HepG2 (cell line): ENCODE results near the gene ZNF669. TPM values are rescaled to one million over a fixed set of nuclear protein-coding genes. Genes with fewer than 3 reads are reported as not detected.
A peak's percentile ranks its signal among the peaks of the same experiment; 100 is the strongest.

Source experiments
- CBX5 ChIP-seq: sonication (generic); formaldehyde crosslinking; IDR thresholded peaks from 2 replicates; pipeline ENCODE4 v1.4.0; 2020; ENCODE audit warnings: missing genetic modification reagents, borderline replicate concordance
- CEBPG ChIP-seq: IDR thresholded peaks from 2 replicates; pipeline ENCODE4 v1.6.1; 2016
- GABPB1 ChIP-seq: IDR thresholded peaks from 2 replicates; pipeline ENCODE4 v1.6.1; 2016; ENCODE audit warnings: mild to moderate bottlenecking, missing genetic modification reagents, moderate library complexity, missing compliant biosample characterization
- KDM4B ChIP-seq: sonication (generic); formaldehyde crosslinking; IDR thresholded peaks from 2 replicates; pipeline ENCODE4 v1.4.0; 2020; ENCODE audit warnings: missing genetic modification reagents
- KLF15 ChIP-seq: sonication (generic); formaldehyde crosslinking; IDR thresholded peaks from 2 replicates; pipeline ENCODE4 v1.8.1; 2023; ENCODE audit warnings: borderline replicate concordance, mild to moderate bottlenecking, inconsistent platforms, missing genetic modification reagents, mixed read lengths
- MED1 ChIP-seq: sonication (generic); formaldehyde crosslinking; IDR thresholded peaks from 2 replicates; pipeline ENCODE4 v1.4.0; 2020; ENCODE audit warnings: missing genetic modification reagents
- MIER3 ChIP-seq: IDR thresholded peaks from 2 replicates; pipeline ENCODE4 v1.6.1; 2016; ENCODE audit warnings: missing compliant biosample characterization, borderline replicate concordance
- ONECUT2 ChIP-seq: sonication (generic); formaldehyde crosslinking; IDR thresholded peaks from 2 replicates; pipeline ENCODE4 v1.4.0; 2020; ENCODE audit warnings: missing genetic modification reagents
- RARA ChIP-seq: IDR thresholded peaks from 2 replicates; pipeline ENCODE4 v1.6.1; 2016; ENCODE audit warnings: missing genetic modification reagents, missing compliant biosample characterization
- RNF2 ChIP-seq: fragments of 450-650 bp; conservative IDR thresholded peaks from 2 replicates; pipeline ENCODE4 v1.6.1; 2016; ENCODE audit warnings: low read depth
- SOX13 ChIP-seq, 3 experiments: fragments of 450-650 bp in 1 of 3; sonication (generic) in 1 of 3; formaldehyde crosslinking in 1 of 3; IDR thresholded peaks in 2 of 3; conservative IDR thresholded peaks in 1 of 3; 2 replicates each; pipeline versions ENCODE4 v1.5.0 to v1.6.1; 2016 to 2020; ENCODE audit warnings: antibody characterized with exemption in 1 of 3, mild to moderate bottlenecking in 1 of 3, missing compliant biosample characterization in 1 of 3, missing genetic modification reagents in 1 of 3, moderate library complexity in 1 of 3
- STAG1 ChIP-seq: sonication (generic); formaldehyde crosslinking; IDR thresholded peaks from 2 replicates; pipeline ENCODE4 v1.4.0; 2020; ENCODE audit warnings: missing genetic modification reagents
- TCF7L2 ChIP-seq: IDR thresholded peaks from 2 replicates; pipeline ENCODE4 v1.6.1; 2011; ENCODE audit warnings: mild to moderate bottlenecking, low read depth, low read length, moderate library complexity
- XRCC5 ChIP-seq: fragments of 200-400 bp; formaldehyde crosslinking; optimal IDR thresholded peaks from 2 replicates; pipeline ENCODE3; 2017; ENCODE audit warnings: mild to moderate bottlenecking, low read length
- ZBTB38 ChIP-seq: sonication (generic); formaldehyde crosslinking; IDR thresholded peaks from 2 replicates; pipeline ENCODE4 v1.5.1; 2020; ENCODE audit warnings: mild to moderate bottlenecking, missing genetic modification reagents
- ZBTB7A ChIP-seq: sonication (generic); formaldehyde crosslinking; IDR thresholded peaks from 2 replicates; pipeline ENCODE4 v1.8.0; 2022; ENCODE audit warnings: mild to moderate bottlenecking, missing genetic modification reagents
- ZNF160 ChIP-seq: sonication (generic); formaldehyde crosslinking; IDR thresholded peaks from 2 replicates; pipeline ENCODE4 v1.8.0; 2022; ENCODE audit warnings: mild to moderate bottlenecking, inconsistent platforms, missing genetic modification reagents
- ZNF263 ChIP-seq: sonication (generic); formaldehyde crosslinking; IDR thresholded peaks from 2 replicates; pipeline ENCODE4 v1.4.0; 2020; ENCODE audit warnings: missing genetic modification reagents
- ZNF460 ChIP-seq: sonication (generic); formaldehyde crosslinking; IDR thresholded peaks from 2 replicates; pipeline ENCODE4 v1.5.1; 2020; ENCODE audit warnings: missing genetic modification reagents, mild to moderate bottlenecking, borderline replicate concordance
- ZNF816 ChIP-seq: sonication (generic); formaldehyde crosslinking; IDR thresholded peaks from 2 replicates; pipeline ENCODE4 v1.8.0; 2022; ENCODE audit warnings: missing genetic modification reagents, mild to moderate bottlenecking, borderline replicate concordance
- polyA plus RNA-seq, 8 experiments: library from polyadenylated mRNA; depleted of rRNA in 3 of 8; stranded (reverse) in 7 of 8; unstranded in 1 of 8; fragments of >200 nt; fragmentation: Illumina TruSeq in 4 of 8; extraction: Trizol in 4 of 8; gene quantifications; 2 replicates each; pipeline versions ENCODE4 v1.2.1 to v1.2.3, GENCODE V29; 2011 to 2016; ENCODE audit warnings: low read depth in 4 of 8, missing spikeins in 1 of 8, mixed read lengths in 1 of 8; ENCODE audit not compliant: insufficient read depth in 1 of 8
- total RNA-seq, 5 experiments: library from RNA; depleted of rRNA; stranded (reverse); fragments of >200 nt; fragmentation: Illumina TruSeq; extraction: Trizol; gene quantifications; 2 replicates each; pipeline ENCODE4 v1.2.3, GENCODE V29; 2016; ENCODE audit warnings: low read depth in 1 of 5
- TF ChIP-seq, protein P1 (sequence below): sonication (generic); formaldehyde crosslinking; IDR thresholded peaks from 2 replicates; pipeline ENCODE4 v1.4.0; 2020; ENCODE audit warnings: missing genetic modification reagents, borderline replicate concordance
- TF ChIP-seq, protein P2 (sequence below): sonication (generic); formaldehyde crosslinking; IDR thresholded peaks from 2 replicates; pipeline ENCODE4 v1.4.0; 2020; ENCODE audit warnings: missing genetic modification reagents, borderline replicate concordance
- TF ChIP-seq, protein P3 (sequence below): IDR thresholded peaks from 2 replicates; pipeline ENCODE4 v1.6.1; 2016; ENCODE audit warnings: missing genetic modification reagents, missing compliant biosample characterization
- TF ChIP-seq, protein P4 (sequence below): sonication (generic); formaldehyde crosslinking; IDR thresholded peaks from 2 replicates; pipeline ENCODE4 v1.4.0; 2020; ENCODE audit warnings: mild to moderate bottlenecking, missing genetic modification reagents

ZNF669 gene
- total and polyA plus RNA-seq, 2 of the 13 experiments (the other 11 are each of a cell fraction or from before 2014, with no cell fraction given) = 3.1 to 14.6 TPM

DNA sequence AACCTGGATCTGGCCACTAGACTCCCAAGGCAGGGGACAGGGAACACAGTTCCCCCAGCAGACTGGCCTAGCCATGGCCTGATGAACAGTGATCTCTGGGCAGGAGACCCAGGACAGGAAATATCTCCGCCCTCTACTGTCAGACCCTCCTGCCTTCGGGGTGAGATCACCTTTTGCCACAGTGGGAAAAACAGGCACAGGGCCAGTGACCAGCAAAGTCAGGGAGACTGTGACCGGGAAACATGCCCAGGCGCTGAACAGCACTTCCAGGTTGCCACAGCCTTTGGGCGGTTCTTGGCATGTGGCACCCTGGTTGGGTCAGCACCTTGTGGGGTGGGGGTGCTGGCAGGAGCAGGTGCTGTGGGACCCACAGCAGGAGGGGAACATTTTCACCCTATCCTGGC lies 8.9 kb upstream of the ZNF669 start (continued):
- TF ChIP-seq ZBTB7A (CRISPR knock-in tag) (peak; percentile 72; the same call in 1 of the 2 replicates), GABPB1 (CRISPR knock-in tag) (peak; percentile 54), CBX5 (CRISPR knock-in tag) (peak; percentile 36; the same call in 1 of the 2 replicates), ZNF263 (CRISPR knock-in tag) (0 out of 2 replicates have a peak, but pooled peaks have one; percentile 18), CEBPG (CRISPR knock-in tag) (peak; percentile 30), KDM4B (CRISPR knock-in tag) (no peak), RARA (CRISPR knock-in tag) (peak; percentile 59; the same call in 1 of the 2 replicates), ZBTB38 (peak; percentile 43; the same call in 1 of the 2 replicates), KLF15 (CRISPR knock-in tag) (0 out of 2 replicates have a peak, but pooled peaks have one; percentile 24), ZNF816 (CRISPR knock-in tag) (no peak), RNF2 (0 out of 2 replicates have a peak, but pooled peaks have one; percentile 36), XRCC5 (peak; percentile 19), MIER3 (CRISPR knock-in tag) (0 out of 2 replicates have a peak, but pooled peaks have one; percentile 9), SOX13 (IDR thresholded peaks at IDR 0.05) (no peak), SOX13 (CRISPR knock-in tag; conservative IDR thresholded peaks at IDR 0.05 in 1 of 2, IDR thresholded peaks at IDR 0.05 in 1 of 2) (peak in 1 of 2 experiments; percentile 39; a peak in 1 of 4 replicates), MED1 (CRISPR knock-in tag) (peak; percentile 78), STAG1 (peak; percentile 6; the same call in 1 of the 2 replicates), TCF7L2 (no peak), ZNF160 (CRISPR knock-in tag) (no peak), ONECUT2 (CRISPR knock-in tag) (no peak), ZNF460 (CRISPR knock-in tag) (no peak)
- TF ChIP-seq, protein P1, sequence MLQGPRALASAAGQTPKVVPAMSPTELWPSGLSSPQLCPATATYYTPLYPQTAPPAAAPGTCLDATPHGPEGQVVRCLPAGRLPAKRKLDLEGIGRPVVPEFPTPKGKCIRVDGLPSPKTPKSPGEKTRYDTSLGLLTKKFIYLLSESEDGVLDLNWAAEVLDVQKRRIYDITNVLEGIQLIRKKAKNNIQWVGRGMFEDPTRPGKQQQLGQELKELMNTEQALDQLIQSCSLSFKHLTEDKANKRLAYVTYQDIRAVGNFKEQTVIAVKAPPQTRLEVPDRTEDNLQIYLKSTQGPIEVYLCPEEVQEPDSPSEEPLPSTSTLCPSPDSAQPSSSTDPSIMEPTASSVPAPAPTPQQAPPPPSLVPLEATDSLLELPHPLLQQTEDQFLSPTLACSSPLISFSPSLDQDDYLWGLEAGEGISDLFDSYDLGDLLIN = 0 out of 2 replicates have a peak, but pooled peaks have one; percentile 22
- TF ChIP-seq, protein P2, sequence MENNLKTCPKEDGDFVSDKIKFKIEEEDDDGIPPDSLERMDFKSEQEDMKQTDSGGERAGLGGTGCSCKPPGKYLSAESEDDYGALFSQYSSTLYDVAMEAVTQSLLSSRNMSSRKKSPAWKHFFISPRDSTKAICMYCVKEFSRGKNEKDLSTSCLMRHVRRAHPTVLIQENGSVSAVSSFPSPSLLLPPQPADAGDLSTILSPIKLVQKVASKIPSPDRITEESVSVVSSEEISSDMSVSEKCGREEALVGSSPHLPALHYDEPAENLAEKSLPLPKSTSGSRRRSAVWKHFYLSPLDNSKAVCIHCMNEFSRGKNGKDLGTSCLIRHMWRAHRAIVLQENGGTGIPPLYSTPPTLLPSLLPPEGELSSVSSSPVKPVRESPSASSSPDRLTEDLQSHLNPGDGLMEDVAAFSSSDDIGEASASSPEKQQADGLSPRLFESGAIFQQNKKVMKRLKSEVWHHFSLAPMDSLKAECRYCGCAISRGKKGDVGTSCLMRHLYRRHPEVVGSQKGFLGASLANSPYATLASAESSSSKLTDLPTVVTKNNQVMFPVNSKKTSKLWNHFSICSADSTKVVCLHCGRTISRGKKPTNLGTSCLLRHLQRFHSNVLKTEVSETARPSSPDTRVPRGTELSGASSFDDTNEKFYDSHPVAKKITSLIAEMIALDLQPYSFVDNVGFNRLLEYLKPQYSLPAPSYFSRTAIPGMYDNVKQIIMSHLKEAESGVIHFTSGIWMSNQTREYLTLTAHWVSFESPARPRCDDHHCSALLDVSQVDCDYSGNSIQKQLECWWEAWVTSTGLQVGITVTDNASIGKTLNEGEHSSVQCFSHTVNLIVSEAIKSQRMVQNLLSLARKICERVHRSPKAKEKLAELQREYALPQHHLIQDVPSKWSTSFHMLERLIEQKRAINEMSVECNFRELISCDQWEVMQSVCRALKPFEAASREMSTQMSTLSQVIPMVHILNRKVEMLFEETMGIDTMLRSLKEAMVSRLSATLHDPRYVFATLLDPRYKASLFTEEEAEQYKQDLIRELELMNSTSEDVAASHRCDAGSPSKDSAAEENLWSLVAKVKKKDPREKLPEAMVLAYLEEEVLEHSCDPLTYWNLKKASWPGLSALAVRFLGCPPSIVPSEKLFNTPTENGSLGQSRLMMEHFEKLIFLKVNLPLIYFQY = no peak
- TF ChIP-seq, protein P3, sequence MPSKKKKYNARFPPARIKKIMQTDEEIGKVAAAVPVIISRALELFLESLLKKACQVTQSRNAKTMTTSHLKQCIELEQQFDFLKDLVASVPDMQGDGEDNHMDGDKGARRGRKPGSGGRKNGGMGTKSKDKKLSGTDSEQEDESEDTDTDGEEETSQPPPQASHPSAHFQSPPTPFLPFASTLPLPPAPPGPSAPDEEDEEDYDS (CRISPR knock-in tag) = peak; percentile 76; the same call in 1 of the 2 replicates
- TF ChIP-seq, protein P4, sequence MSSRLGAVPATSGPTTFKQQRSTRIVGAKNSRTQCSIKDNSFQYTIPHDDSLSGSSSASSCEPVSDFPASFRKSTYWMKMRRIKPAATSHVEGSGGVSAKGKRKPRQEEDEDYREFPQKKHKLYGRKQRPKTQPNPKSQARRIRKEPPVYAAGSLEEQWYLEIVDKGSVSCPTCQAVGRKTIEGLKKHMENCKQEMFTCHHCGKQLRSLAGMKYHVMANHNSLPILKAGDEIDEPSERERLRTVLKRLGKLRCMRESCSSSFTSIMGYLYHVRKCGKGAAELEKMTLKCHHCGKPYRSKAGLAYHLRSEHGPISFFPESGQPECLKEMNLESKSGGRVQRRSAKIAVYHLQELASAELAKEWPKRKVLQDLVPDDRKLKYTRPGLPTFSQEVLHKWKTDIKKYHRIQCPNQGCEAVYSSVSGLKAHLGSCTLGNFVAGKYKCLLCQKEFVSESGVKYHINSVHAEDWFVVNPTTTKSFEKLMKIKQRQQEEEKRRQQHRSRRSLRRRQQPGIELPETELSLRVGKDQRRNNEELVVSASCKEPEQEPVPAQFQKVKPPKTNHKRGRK = no peak
